ENCODE data around the gene DCLK1. TPM values are rescaled to one million over a fixed set of nuclear protein-coding genes. Genes with fewer than 3 reads are reported as not detected.

DCLK1 gene
- total RNA-seq = 1.5 and 2.2 TPM in 2 replicates

DNA sequence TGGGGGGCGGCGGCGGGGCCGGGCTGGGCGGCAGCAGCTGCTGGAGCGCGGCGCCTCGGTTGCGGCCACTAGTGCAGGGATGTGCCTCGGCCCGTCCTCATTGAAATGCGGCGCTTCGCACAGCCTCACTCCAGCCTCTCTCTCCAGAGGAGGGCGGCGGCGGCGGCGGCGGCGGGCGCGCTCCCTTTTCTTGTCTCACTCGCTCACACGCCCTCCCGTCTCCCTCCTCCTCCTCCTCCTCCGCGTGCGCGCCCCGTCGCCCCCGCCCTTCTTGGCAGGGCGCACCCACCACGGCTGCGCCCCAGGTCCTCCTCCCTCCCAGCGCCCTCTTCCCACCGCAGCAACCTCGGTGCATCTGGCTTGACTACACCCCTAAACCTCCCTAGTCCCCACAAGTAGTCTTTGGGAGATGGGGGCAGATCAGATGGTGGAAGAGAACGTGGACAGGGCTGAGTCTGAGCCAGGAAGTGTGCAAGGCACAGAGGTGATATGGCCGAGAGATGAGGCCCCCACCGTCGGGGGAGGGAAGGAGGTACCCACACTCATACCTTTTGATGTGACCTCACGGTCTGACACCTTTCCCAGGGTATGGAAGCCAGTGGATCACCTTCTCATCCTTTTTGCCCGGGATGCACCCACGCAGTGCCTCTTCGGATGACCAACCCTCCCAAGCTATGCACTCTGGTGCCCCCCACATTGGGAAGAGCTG lies at the start of gene DCLK1:
DCLK1 (minus strand) TSS at position 161 of the 709 bp plus-strand sequence.
- no peak for DNase-seq (ENCODE audit: low read depth, low spot score)

DNA sequence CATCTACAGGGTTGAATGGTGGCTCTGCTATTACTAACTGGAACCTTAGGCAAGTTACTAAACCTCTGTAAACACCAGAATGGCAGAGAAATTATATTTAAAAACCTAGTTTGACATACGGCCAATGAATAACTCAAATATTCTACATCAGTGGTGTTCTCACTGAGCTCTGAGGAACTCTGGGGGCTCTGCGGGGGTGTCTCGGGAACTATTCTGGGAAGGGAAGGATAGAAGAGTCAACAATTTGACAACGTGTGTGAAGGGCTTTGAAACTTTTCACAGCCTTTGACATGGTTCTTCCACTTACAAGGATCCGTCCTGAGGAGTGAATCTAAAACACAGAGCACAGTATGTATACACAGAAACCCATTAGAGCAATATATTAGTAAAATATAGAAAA lies 44.4 kb upstream of the DCLK1 start:
- no peak for DNase-seq (ENCODE audit: low read depth, low spot score)

DNA sequence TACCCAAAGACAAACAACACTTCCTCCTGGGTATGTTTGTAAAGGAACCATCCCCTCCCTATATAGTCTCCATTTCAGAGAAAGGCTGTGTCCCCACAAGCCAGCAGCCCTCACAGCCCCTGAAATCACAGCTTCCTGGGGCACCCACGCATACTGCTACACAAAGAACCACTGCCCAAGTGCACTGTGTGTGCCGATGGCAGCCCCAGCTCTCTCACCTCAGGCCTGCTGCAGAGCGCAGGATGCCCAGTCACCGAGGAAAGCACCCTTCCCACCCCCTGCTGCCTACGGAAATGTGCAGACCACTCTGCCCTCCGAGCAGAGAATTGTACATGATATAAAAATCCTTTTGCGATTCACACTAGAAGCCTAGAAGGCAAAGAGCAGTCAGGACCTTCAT lies 43.7 kb upstream of the DCLK1 start:
- no peak for DNase-seq (ENCODE audit: low read depth, low spot score)

DNA sequence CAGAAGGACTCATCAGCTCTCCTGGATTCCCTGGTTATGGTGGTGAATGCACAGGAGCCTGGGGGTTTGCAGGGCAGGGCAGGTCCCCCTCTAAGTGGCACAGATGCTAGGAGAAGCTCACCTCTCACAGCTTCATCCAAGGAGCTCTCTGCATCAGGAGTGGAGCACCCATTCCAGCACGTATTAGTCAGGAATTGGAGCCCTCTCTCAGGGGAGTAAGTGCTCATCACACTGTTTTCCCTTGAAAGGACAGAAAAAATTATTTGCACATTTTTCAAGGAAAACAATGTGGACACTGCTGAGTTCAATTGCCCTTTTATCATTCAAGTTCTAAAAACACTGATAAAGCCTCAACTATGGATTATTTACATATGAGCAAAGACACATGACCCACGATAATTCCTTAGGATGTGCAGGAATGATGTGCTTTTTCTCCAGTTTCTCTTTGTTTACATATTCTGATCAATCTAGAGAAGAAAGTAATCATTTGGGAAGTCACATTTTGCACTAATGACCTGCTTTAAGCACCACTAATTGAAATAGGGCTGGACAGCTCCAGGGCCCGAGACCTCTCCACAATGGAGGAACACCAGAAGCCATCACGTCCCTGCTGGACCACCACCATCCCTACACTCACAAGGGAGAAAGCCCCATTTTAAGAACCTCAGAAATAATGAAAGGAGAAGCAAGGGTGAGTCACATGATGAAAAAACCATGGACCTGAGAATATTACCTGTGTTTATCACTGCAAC lies 42.6 kb upstream of the DCLK1 start:
- DNase-seq (ENCODE audit: low read depth, low spot score) = no peak

DNA sequence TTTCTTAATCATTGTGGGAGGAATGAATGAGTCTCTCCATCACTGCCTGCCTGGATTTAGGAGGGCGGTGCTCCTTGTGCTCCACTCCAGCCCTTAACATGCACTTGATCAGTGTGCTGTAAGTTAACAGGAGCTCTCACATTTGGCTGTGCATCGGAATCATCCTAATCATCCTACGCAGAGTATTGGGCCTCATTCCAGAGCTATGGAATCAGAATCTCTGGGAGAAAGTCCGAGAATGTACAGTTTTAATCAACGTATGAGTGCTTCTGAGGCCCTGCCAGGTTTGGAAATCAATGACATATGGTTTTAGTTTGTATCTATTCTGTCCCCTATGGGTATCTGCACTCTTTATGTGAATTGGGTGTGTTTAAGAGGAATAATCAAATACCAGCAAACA lies 34.9 kb upstream of the DCLK1 start:
- no peak for DNase-seq (ENCODE audit: low read depth, low spot score)

DNA sequence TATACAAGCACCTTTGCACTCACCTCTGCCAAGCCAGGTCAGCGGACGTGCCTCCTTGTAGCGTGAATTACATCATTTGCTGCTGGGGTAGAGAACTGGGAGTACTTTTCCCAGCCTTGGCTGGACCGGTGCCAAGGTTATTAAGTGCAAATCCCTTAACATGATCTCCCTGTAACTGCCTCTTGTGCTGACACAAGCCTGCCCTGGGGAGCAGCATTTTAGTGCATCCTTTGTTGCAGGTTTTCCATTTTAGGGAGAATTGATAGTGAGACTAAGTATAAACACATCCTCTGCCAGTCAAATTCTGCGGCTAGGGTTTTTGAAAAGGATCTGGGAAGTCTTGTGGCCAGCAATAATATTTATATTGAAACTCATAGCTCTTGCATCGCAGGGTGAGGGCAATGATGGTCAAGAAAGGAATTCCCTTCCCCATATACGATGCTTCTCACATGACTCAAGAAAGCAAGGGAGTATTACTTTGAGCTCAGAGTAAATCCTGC lies 32.7 kb upstream of the DCLK1 start:
- no peak for DNase-seq (ENCODE audit: low read depth, low spot score)

DNA sequence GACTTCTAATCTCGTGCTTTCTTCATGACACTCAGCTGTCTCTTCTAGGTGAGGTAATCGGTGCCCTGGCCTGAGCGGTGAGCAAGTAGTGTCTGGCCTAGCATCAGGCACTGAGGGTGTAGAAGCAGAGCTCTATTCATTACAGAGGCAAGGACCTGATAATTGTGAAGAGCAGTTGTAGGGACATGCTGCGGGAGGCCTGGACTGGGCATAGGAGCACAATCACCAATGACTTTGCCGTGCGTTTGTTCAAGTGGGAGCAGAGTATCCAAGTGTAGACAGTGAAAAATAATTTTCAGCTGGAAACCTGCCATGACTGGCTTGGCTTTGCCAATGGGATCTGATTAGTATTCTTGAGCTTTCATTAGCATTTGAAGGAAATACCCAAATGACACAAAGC lies 32.1 kb upstream of the DCLK1 start:
- no peak for DNase-seq (ENCODE audit: low read depth, low spot score)

DNA sequence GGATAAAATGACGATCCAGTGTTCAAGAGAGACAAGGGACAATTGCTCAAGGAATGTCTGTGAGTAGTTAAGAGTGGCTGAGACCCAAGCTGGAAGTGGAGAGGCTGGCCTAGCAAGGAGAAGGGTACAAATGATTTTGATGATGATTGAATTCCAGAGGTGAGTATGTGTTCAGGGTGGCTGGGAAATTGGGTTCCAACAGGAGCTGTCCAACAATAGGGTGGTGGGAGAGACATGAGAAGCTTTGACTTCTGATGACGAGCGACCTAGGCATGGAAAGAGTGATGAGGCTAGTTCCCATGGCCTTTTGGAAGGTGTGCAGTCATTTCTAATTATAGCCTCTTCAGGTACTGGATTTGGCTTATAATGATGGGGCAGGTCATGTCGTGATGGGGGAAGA lies 29.1 kb upstream of the DCLK1 start:
- DNase-seq (ENCODE audit: low read depth, low spot score) = no peak

DNA sequence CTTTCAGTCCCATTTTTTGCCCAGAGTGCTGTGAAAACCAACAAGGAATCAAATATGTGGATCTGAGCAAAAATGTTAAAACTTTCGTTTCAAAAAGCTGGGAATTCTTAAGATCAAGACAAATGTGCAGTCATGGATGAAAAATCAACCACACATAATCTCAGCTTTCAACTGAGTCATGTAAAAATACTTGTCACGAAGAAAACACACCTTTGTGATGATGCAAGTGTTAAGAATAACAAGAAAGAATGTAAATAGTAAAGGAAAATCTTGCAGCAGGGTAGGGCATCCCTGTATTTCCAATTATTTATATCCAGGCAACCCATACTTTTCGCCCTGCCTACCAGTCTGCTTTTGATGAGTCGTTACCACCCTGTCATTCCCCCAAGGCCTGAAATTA lies 27.4 kb upstream of the DCLK1 start:
- no peak for DNase-seq (ENCODE audit: low read depth, low spot score)

DNA sequence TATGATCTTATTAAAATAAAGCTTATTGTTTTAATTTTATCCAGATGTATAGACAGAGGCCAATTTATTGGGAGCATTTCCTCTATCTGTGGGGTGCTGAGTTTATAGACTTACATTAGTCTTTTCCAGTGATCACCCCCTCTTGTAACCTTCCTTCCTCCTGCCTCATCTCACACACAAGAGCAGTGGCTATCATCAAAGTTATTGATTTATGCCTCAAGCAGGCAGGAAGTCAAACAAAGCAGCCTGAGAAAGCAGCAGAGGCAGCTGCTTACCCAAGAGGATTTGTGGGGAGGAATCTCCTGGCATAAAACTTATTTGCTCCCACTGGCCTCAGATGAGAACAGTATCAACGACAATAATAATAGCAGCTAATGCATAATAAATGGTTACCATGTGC lies 26.3 kb upstream of the DCLK1 start:
- no peak for DNase-seq (ENCODE audit: low read depth, low spot score)

DNA sequence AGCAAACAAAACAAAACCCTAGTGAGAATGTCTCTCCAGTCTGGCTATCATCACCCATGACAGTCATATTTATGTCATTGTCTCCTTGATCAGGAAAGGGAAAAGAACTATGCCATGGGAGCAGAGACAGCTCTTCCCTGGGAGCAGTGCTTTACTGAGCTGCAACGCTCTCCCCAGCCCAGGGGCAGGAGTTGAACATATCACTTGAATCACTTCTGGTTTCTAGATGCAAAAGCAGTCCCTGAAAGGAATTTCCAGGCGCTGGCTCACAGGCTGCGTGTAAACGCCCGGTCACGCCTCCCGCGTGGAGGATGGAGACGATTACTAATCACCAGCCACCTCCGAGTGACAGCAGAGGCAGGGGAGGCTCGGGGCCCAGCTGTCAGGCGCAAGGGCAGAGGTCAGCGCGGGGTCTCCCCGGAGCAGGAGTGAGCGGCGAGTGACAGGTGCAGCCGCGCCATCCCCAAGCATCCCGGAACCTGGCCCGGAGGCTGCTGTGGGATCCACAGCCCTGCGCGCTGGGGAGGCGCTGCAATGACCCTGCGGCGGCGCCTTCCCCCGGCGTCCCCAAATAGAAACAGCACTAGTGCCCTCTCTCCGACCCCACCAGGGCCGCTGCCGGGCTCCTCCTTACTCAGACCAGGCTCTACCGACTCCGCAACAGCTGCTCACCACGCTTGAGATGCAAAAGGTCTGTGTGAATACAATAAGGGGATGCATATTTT lies 23.5 kb upstream of the DCLK1 start:
- DNase-seq (ENCODE audit: low read depth, low spot score) = no peak

DNA sequence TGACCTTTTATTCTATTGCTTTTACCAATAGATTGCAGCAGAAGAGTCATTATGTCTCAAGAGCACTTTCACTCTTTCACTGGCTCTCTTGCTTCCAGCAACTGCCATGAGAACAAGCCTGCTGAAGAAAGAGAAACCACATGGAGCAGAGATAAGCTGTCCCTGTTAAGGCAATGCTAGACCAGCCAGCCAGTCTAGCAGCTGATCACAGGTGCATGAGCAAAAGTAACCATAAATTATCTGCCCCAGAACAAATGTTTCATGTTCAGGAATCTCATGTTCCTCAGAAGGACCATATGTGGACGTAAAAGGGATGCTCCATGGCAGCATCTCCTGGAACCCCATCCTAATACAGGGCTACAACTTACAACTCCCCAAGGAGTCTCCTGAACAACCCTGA lies 20.4 kb upstream of the DCLK1 start:
- DNase-seq (ENCODE audit: low read depth, low spot score) = no peak

DNA sequence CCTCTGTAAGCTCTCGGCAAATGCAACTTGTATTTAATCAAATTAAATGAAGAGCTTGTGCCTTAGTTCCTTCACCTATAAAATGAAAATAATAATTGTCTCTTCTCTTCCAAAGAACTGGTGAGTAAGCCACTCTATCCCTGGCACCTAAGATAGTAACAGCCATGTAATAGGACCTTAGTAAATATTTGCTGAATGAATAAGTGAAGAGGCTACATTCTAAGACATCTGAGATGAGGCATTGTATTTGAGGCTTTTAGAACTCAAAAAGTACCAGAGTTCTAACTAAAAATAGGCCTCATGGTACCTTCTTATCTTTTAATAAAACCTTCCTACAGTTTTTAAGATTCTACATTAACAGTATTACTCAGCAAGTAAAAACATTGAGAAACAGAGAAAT lies 17.3 kb upstream of the DCLK1 start:
- no peak for DNase-seq (ENCODE audit: low read depth, low spot score)

DNA sequence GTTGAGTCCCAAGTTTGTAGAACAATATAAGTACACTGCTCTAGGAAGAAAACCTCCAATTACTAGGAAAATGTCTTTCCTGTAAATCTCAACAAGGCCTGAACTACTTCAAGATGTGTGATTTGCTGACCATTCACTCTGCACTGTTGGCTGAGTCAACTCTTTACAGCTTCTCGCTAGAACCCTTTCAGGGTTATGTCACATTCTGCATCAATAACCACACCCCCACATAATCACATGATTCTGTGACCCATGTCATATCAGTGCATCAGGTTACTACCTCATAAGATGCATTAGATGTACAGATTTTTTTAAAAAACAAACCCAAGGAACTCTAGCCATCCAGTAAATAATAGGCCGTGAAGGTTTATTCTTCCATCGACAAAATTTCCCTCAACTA lies 16.1 kb upstream of the DCLK1 start:
- no peak for DNase-seq (ENCODE audit: low read depth, low spot score)

DNA sequence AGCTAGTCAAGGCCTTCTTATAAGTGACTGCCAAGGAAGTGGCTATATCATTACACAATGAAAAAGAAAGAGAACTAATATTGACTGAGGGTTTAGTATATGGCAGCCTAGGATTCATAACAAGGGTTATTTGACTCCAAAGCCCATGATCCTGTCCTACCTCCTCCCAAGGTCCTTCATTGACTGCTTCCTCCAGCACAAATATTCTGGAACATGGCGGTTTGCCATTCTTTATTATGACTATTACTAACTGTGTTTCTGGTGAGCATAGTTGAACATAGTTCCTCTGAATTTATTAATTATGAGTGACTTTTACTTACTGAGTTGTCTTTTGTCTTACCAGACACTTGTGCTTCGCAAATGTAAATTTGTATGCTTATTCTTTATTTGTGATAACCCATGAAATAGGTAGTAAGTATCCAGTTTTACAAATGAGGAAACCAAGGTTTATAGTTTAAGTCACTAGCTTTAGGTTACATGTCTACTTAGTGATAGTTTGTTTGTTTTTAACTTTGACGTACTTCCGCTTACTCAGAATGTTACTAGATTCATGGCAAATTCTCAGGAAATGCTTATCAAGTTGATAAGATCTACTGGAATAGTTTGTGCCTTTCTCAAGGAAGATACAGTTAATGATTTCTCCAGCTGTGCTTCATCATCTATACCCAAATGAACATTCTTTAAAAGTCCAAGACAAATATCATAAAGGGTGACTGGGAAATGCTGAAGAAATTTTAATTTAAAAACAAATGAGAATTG lies 15.5 kb upstream of the DCLK1 start:
- no peak for DNase-seq (ENCODE audit: low read depth, low spot score)

DNA sequence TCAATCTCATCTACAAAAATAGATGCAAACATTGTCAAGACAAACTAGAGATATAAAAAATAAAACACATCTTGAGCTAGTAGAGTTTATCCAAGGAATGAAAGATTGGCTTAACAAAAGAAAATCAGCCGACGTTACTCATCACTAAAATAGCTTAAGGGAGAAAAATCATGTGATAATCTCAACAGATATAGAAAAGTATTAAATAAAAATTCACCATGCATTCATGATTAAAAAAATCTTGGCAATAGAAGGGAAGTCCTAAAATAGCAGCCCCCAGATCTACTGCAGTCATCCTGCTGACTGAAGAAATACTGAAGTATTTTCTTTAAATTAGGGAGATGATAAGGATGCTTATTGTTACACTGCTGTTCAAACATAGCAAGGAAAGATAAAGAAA lies 12.6 kb upstream of the DCLK1 start:
- no peak for DNase-seq (ENCODE audit: low read depth, low spot score)

DNA sequence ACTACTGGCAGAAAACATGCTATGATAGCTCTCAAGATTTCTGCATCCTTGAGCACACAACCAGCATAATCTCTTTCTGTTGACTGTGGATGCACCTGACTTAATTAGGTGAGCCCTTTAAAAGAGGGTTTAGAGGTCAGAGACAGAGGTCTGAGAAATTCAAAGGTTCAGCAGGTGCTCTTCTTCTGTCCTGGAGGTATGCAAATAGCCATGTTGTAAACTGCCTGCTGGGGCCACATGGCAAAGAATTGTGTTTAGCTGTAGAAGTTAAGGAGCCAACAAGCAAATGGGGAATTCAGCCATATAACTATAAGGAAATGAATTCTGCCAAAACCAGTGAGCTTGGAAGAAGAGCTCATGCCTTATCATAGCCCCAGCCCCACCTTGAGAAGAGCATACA lies 11.6 kb upstream of the DCLK1 start:
- DNase-seq (ENCODE audit: low read depth, low spot score) = no peak

DNA sequence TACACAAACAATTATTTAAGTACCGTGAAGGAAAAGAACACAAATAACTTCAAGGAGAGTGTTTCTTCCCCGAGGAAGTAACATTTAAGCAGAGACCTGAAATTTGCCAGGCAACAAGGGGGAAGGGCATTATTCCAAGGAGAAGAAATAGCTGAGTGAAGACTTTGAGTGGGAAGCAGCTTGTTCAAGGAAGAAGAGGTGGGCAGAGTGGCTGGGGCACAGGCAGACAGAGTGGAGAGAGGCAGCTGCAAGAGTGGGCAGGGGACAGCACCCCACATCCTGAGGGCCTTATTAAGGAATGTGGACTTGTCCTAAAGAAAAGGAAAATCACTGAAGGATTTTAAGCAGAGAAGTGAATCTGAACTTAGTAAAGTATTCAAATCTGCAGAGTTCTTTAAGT lies 4.7 kb upstream of the DCLK1 start:
- DNase-seq (ENCODE audit: low read depth, low spot score) = no peak

DNA sequence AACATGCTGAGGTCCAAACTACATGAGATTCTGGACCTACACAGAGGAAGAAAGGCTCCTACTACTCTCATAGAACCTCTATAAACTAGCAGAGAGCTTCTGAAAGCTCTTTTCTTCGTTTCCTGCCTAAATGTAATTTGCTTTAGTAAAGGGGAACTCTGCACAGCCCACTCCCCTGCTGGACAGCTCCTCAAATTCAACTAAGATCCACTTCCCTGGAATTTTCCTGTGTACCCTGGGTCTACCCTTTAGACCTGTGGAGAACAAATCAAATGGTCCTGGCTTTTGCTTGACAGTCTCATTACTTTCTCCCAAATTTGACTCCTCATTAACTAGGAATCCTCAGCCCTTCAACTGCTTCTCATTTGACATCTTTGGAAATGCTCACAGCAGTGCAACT lies 3.5 kb upstream of the DCLK1 start:
- no peak for DNase-seq (ENCODE audit: low read depth, low spot score)

DNA sequence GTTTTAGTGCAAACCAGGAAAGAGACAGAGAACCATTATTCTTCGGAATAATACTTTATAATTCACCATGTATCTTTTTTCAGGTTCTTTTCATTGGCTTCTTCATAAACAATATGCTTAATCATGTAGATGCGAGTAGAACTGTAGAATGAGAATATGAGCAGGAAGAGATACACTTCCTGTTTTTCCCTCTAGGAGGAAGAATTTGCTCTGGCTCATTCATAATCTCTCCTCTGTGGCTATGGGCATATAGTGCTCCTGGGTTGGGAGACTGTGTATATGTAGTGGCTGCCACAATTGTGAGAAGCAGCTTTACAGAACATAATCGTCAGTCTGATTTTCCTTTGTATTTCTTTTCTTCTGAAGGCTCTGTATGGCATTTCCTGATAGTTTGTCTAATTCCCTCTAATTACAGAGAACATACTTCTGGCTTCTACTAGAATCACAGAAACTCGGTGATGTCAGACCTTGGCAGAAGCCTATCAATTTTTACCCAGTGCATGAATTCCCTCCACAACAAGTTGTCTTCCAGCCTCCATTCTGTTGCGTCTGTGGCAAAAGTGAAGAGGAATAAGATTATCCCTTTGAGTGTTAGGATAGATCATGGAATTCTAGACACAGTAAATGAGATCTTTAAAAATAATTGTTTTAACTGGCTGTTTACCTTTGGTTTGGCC lies 2.9 kb upstream of the DCLK1 start:
- no peak for DNase-seq (ENCODE audit: low read depth, low spot score)

DNA sequence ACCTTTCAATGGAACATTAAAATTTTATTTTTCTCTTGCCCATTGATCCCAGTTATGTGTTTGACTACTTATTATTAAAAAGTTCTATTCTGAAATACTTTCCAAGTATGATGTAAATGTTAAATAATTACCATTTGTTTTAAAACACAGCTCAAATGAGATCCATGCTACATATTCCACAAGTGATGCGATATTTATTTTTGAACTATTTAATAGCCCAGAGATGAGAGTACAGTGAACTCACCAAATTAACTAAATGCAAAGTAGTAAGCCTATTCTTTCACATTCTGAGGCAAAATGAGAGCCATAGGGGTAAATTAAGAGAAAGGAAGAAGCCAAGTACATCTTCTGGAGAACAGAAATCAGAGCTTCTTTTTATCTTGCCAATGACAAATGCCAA lies 1.2 kb upstream of the DCLK1 start:
- no peak for DNase-seq (ENCODE audit: low read depth, low spot score)

All from pulmonary artery endothelial cell (primary cell).